WTC11 (cell line): Measurements from ENCODE around the gene NFAM1.

Source experiments
- GABPB1 ChIP-seq: sonication (generic); formaldehyde crosslinking; IDR thresholded peaks from 2 replicates; pipeline ENCODE4 v1.8.1; 2023; ENCODE audit warnings: mild to moderate bottlenecking, missing genetic modification reagents
- JAZF1 ChIP-seq: fragments of 250-450 bp; sonication (Bioruptor Pico); IDR thresholded peaks from 2 replicates; pipeline ENCODE4 v1.9.0; 2021; ENCODE audit warnings: moderate library complexity, mild to moderate bottlenecking, inconsistent platforms
- TF ChIP-seq, protein P1 (sequence below): sonication (generic); formaldehyde crosslinking; IDR thresholded peaks from 2 replicates; pipeline ENCODE4 v1.8.1; 2023; ENCODE audit warnings: mild to moderate bottlenecking, missing genetic modification reagents

DNA sequence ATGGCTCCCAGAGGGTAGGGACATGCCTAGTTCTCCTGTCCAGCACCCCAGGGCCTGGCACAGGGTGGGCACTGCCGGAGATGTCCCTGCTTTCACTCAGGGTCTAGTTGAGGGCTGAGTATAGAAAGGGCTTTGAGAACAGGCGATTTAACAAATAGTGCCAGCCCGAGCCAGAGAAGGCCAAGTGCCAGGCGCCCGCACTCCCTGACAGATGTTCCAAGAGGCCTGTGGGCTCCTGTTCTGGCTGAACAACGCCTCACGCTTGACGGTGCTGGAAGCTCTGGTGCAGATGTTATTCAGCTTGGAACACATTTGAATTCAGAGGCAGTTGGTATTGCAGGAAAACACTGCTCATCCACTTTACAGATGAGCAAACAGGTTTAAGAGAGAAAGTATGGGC, 46.5 kb downstream of the NFAM1 start:
- TF ChIP-seq, protein P1, sequence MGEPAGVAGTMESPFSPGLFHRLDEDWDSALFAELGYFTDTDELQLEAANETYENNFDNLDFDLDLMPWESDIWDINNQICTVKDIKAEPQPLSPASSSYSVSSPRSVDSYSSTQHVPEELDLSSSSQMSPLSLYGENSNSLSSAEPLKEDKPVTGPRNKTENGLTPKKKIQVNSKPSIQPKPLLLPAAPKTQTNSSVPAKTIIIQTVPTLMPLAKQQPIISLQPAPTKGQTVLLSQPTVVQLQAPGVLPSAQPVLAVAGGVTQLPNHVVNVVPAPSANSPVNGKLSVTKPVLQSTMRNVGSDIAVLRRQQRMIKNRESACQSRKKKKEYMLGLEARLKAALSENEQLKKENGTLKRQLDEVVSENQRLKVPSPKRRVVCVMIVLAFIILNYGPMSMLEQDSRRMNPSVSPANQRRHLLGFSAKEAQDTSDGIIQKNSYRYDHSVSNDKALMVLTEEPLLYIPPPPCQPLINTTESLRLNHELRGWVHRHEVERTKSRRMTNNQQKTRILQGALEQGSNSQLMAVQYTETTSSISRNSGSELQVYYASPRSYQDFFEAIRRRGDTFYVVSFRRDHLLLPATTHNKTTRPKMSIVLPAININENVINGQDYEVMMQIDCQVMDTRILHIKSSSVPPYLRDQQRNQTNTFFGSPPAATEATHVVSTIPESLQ: no peak
- TF ChIP-seq JAZF1 (CRISPR knock-in tag) (no peak), GABPB1 (CRISPR knock-in tag) (no peak)
